Vagina (tissue), 2 donors: Measurements from ENCODE around the gene LARP6. TPM values are rescaled to one million over a fixed set of nuclear protein-coding genes. Genes with fewer than 3 reads are reported as not detected.

ENCODE experiments used
- DNase-seq, 2 donors: peaks; one replicate each; pipeline ENCODE4 v3.0.0-alpha.2; 2017; ENCODE audit errors: extremely low spot score in 2 of 2
- H3K27ac ChIP-seq: fragments of 200-600 bp; sonication (generic); one replicate; pipeline ENCODE4 v1.5.1; 2019
- H3K27me3 ChIP-seq: fragments of 200-600 bp; sonication (generic); one replicate; pipeline ENCODE4 v1.5.1; 2019
- H3K36me3 ChIP-seq, 2 donors: fragments of 200-600 bp; sonication (generic); one replicate each; pipeline ENCODE4 v1.5.1; 2017 to 2019
- H3K4me1 ChIP-seq: fragments of 200-600 bp; sonication (generic); one replicate; pipeline ENCODE4 v1.5.1; 2019
- H3K4me3 ChIP-seq, 2 donors: fragments of 200-600 bp; sonication (generic); 1 replicate in 1 of 2; 2 replicates in 1 of 2; pipeline ENCODE4 v1.5.1; 2016 to 2019
- H3K9me3 ChIP-seq: fragments of 200-600 bp; sonication (generic); one replicate; pipeline ENCODE4 v1.5.1; 2019
- CTCF ChIP-seq, 3 experiments: fragments of 450-650 bp in 2 of 3; fragments of 200-600 bp in 1 of 3; sonication (generic) in 1 of 3; IDR thresholded peaks; one replicate each; pipeline ENCODE4 v1.5.1; 2017 to 2019; ENCODE audit warnings: antibody characterized with exemption in 3 of 3, mild to moderate bottlenecking in 2 of 3, moderate library complexity in 2 of 3
- POLR2A ChIP-seq, 2 donors: fragments of 450-650 bp; IDR thresholded peaks; one replicate each; pipeline ENCODE4 v1.6.1; 2017; ENCODE audit warnings: antibody characterized with exemption in 2 of 2, mild to moderate bottlenecking in 2 of 2, moderate library complexity in 2 of 2
- POLR2AphosphoS5 ChIP-seq, 2 donors: sonication (generic); formaldehyde crosslinking; IDR thresholded peaks; one replicate each; pipeline ENCODE4 v1.9.0; 2017; ENCODE audit warnings: antibody characterized with exemption in 2 of 2, mild to moderate bottlenecking in 2 of 2, low read depth in 1 of 2; ENCODE audit not compliant: insufficient read depth in 1 of 2
- intact Hi-C: fragments of 100-400 bp; cut with DNase I; formaldehyde crosslinking; loops from one replicate; pipeline ENCODE4 v1.15.1; 2023
- total RNA-seq: library from RNA; depleted of rRNA; stranded (reverse); fragments of >200 nt; gene quantifications from one replicate; pipeline ENCODE4 v1.2.3, GENCODE V29; 2016

LARP6 gene
- total RNA-seq, 1 donor from 2014 or later: 50.6 TPM

- H3K27ac ChIP-seq: peak overlapping the region; percentile 92
- H3K4me3 ChIP-seq: peak overlapping the region; percentile 60 to 95
- peaks cover 0 to 5% of the 10 kb centered on the region in 2 donors for H3K36me3 ChIP-seq
- no peaks in the 10 kb centered on the region for H3K27me3 ChIP-seq
- DNase-seq: no peak
- intact Hi-C loops: no loop called here
- TF ChIP-seq CTCF (IDR thresholded peaks at IDR 0.05) (no peak), POLR2AphosphoS5 (IDR thresholded peaks at IDR 0.05; ENCODE audit: insufficient read depth in 1 of 2, low read depth in 1 of 2) (no peak), POLR2A (IDR thresholded peaks at IDR 0.05) (no peak)
- H3K4me1 ChIP-seq: peaks cover 29% of the 10 kb centered on the region
- H3K9me3 ChIP-seq: no peaks in the 10 kb centered on the region
These were observed 664 bp upstream of the LARP6 start for GRCh38 chr15:70854666-70854976.

GRCh38 chr15:70853318-70853972 lies 512 bp downstream of the LARP6 start:
- peak overlapping the region; percentile 92 for H3K27ac ChIP-seq
- no peak for DNase-seq
- H3K4me3 ChIP-seq: peak overlapping the region; percentile 60 to 95
- TF ChIP-seq POLR2A (IDR thresholded peaks at IDR 0.05) (no peak), POLR2AphosphoS5 (IDR thresholded peaks at IDR 0.05; ENCODE audit: insufficient read depth in 1 of 2, low read depth in 1 of 2) (peak in 1 of 2 donors; percentile 63)
- no peaks in the 10 kb centered on the region for H3K9me3 ChIP-seq
- intact Hi-C loops: no loop called here
- H3K4me1 ChIP-seq: peaks cover 29% of the 10 kb centered on the region
- H3K27me3 ChIP-seq: no peaks in the 10 kb centered on the region
- H3K36me3 ChIP-seq: peaks cover 0 to 5% of the 10 kb centered on the region in 2 donors

DNA sequence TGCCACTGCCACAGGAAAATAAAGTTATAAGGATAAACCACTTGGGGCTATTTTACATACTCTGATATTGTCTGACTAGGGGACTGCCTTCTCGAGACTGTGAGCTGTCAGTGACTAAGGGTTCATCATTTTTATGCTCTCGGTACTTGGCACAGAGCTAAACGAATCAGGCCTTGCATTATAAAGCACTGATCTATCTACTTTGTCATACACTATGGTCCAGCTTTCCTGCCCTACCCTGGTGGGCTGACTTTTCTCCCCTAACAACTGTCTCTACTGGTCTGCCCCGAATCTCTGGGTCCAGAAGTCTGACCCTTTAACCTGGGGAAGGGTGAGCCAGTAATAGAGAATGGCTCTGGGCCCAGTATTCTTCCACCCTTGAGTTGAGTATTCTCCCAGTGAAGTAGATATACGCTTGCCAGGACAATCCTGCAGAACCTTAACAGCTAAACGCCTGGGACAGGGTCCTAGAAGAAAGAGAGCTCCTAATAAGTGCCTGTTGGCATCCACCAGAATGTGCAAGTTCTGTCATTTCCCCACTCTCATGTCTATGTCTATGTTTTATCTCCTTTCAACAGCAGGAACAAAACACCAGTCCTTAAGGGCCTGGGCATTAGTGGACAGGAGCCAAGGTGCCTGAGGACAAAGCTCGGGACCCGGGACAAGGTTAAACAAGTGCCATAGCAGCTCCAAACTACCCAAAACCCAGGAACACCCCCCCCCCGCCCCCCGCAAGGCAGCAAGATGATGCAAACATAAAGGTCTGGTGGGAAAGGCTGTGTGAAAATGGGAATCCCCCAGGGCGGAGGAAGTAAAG lies 1.2 kb downstream of the LARP6 start:
- H3K27ac ChIP-seq: peak overlapping the region; percentile 92
- H3K4me3 ChIP-seq: peak overlapping the region; percentile 60 to 95
- peaks cover 29% of the 10 kb centered on the region for H3K4me1 ChIP-seq
- peaks cover 0 to 5% of the 10 kb centered on the region in 2 donors for H3K36me3 ChIP-seq
- H3K9me3 ChIP-seq: no peaks in the 10 kb centered on the region
- intact Hi-C loops: no loop called here
- H3K27me3 ChIP-seq: no peaks in the 10 kb centered on the region
- DNase-seq: no peak
- no peak for TF ChIP-seq POLR2A (IDR thresholded peaks at IDR 0.05)
- no peak for TF ChIP-seq CTCF (IDR thresholded peaks at IDR 0.05)
- no peak for TF ChIP-seq POLR2AphosphoS5 (IDR thresholded peaks at IDR 0.05; ENCODE audit: insufficient read depth in 1 of 2, low read depth in 1 of 2)

- Histone ChIP-seq H3K27ac (peak overlapping the region; percentile 92), H3K9me3 (no peaks in the 10 kb centered on the region), H3K27me3 (no peaks in the 10 kb centered on the region), H3K36me3 (peaks cover 0 to 5% of the 10 kb centered on the region in 2 donors), H3K4me1 (peaks cover 29% of the 10 kb centered on the region), H3K4me3 (peak overlapping the region; percentile 60 to 95)
- no peak for DNase-seq
- intact Hi-C loops: no loop called here
- no peak for TF ChIP-seq POLR2A (IDR thresholded peaks at IDR 0.05)
- TF ChIP-seq CTCF (IDR thresholded peaks at IDR 0.05): no peak
- TF ChIP-seq POLR2AphosphoS5 (IDR thresholded peaks at IDR 0.05; ENCODE audit: insufficient read depth in 1 of 2, low read depth in 1 of 2): no peak
These were observed 2.1 kb downstream of the LARP6 start for GRCh38 chr15:70851889-70852288.

GRCh38 chr15:70845602-70846360 lies 8.2 kb downstream of the LARP6 start:
- no peak overlapping the region for H3K27ac ChIP-seq
- TF ChIP-seq CTCF (IDR thresholded peaks at IDR 0.05) (no peak), POLR2A (IDR thresholded peaks at IDR 0.05) (no peak), POLR2AphosphoS5 (IDR thresholded peaks at IDR 0.05; ENCODE audit: insufficient read depth in 1 of 2, low read depth in 1 of 2) (no peak)
- no peak for DNase-seq
- intact Hi-C loops: no loop called here
- no peaks in the 10 kb centered on the region for H3K9me3 ChIP-seq
- H3K36me3 ChIP-seq: no peaks in the 10 kb centered on the region
- H3K4me3 ChIP-seq: no peak overlapping the region
- H3K4me1 ChIP-seq: no peaks in the 10 kb centered on the region
- H3K27me3 ChIP-seq: no peaks in the 10 kb centered on the region
